Suprapubic skin (tissue), 3 donors: ENCODE results near the gene MTFR2.
A peak's percentile ranks its signal among the peaks of the same experiment; 100 is the strongest.

Experiments used
- POLR2A ChIP-seq, 2 donors: fragments of 450-650 bp; IDR thresholded peaks; one replicate each; pipeline ENCODE4 v1.6.1; 2017; ENCODE audit warnings: antibody characterized with exemption in 2 of 2, mild to moderate bottlenecking in 2 of 2, moderate library complexity in 2 of 2
- TF ChIP-seq, protein P1 (sequence below), 2 donors: fragments of 200-600 bp in 1 of 2; fragments of 450-650 bp in 1 of 2; sonication (generic) in 1 of 2; IDR thresholded peaks; one replicate each; pipeline ENCODE4 v1.5.1; 2016 to 2019; ENCODE audit warnings: antibody characterized with exemption in 2 of 2, mild to moderate bottlenecking in 1 of 2, moderate library complexity in 1 of 2

DNA sequence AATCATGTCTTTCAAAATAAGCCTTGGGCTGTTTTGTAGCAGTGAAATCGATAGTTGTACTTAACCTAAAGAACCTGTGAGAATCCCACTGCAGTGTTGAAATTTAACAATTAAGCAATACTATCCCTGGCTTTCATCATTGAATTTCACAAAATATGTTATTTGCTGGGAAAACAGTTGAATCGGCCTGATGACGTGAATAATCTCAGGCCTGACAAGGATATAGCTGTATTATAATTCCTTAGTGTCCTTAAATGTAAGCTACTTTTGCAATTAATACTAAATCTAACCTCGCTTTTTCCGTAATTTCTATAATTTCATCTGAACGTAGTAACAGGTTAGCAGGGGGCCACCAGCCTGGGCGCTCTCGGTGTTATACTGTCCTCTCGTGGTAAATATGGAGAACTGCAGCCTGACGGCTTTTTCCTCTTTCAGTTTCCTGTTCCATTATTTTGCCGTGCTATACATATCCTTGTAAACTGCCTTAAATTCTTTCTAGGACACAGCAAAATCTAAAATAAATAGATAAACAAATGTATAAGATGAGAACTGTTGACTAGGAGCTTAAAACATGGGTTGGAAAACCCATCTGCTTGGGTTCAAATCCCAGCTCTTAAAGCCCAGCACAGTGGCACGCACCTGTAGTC, 24.0 kb downstream of the MTFR2 start:
- no peak for TF ChIP-seq POLR2A (IDR thresholded peaks at IDR 0.05)
- TF ChIP-seq, protein P1, sequence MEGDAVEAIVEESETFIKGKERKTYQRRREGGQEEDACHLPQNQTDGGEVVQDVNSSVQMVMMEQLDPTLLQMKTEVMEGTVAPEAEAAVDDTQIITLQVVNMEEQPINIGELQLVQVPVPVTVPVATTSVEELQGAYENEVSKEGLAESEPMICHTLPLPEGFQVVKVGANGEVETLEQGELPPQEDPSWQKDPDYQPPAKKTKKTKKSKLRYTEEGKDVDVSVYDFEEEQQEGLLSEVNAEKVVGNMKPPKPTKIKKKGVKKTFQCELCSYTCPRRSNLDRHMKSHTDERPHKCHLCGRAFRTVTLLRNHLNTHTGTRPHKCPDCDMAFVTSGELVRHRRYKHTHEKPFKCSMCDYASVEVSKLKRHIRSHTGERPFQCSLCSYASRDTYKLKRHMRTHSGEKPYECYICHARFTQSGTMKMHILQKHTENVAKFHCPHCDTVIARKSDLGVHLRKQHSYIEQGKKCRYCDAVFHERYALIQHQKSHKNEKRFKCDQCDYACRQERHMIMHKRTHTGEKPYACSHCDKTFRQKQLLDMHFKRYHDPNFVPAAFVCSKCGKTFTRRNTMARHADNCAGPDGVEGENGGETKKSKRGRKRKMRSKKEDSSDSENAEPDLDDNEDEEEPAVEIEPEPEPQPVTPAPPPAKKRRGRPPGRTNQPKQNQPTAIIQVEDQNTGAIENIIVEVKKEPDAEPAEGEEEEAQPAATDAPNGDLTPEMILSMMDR (IDR thresholded peaks at IDR 0.05): peak; percentile 98 to 100
